ENCODE measurements around the gene SPTLC3.

SPTLC3 gene

DNA sequence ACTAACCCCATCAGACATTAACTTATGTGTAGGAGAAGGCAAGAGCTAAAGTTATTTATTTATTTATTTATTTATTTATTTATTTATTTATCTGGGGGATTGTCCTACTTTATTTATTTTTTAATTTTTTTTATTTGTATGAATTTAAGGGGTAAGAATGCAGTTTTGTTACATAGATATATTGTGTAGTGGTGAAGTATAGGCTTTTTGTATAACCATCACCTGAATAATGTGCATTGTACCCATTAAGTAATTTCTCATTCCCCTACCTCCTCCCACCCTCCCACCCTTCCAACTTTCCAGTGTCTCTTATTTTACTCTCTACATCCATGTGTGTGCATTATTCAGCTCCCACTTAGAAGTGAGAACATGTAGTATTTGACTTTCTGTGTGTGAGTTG, 51.6 kb downstream of the SPTLC3 start:
- TF ChIP-seq, protein P1, sequence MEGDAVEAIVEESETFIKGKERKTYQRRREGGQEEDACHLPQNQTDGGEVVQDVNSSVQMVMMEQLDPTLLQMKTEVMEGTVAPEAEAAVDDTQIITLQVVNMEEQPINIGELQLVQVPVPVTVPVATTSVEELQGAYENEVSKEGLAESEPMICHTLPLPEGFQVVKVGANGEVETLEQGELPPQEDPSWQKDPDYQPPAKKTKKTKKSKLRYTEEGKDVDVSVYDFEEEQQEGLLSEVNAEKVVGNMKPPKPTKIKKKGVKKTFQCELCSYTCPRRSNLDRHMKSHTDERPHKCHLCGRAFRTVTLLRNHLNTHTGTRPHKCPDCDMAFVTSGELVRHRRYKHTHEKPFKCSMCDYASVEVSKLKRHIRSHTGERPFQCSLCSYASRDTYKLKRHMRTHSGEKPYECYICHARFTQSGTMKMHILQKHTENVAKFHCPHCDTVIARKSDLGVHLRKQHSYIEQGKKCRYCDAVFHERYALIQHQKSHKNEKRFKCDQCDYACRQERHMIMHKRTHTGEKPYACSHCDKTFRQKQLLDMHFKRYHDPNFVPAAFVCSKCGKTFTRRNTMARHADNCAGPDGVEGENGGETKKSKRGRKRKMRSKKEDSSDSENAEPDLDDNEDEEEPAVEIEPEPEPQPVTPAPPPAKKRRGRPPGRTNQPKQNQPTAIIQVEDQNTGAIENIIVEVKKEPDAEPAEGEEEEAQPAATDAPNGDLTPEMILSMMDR (conservative IDR thresholded peaks at IDR 0.05; ENCODE audit: low read length), result no peak
- H3K4me3 ChIP-seq (ENCODE audit: low read length), result no peak overlapping the region
- DNase-seq (ENCODE audit: low read depth), result no peak

DNA sequence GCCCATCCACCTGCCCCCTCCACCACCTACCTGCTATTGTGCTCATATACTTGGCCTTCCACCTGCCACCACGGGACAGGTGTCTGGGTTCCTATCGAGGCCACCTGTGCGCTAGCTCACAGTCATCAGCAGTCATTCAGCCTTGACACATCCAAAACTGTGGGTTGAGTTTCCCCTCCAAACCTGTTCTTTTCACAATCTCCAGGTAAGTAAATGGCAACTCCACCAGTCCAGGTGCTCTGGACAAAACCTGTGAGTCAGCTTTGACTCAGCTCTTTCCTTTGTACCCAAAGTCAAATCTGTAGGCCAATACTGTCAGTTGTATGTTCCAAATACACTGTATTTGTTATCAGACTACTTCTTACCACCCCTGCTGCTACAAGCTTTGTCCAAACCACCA, 52.6 kb downstream of the SPTLC3 start:
- no peak overlapping the region for H3K4me3 ChIP-seq (ENCODE audit: low read length)
- no peak for DNase-seq (ENCODE audit: low read depth)
- TF ChIP-seq, protein P1 (conservative IDR thresholded peaks at IDR 0.05; ENCODE audit: low read length), result no peak

DNA sequence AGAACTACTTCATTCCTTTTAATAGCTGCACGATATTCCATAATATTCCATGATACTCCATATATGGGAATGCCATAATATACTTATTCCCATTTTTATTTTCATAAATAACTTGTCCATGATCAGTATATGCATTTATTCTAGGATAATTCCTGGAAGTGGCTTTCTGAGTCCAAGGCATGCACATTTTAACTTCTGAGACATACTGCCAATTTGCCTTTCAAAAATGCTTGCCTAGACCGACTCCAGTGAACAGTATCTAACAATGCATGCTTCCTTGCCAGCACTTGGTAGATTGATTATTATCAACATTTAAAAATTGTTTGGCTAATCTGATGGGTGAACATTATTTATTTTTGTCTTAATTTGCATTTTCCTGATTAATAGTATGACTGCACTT, 54.0 kb downstream of the SPTLC3 start:
- no peak overlapping the region for H3K4me3 ChIP-seq (ENCODE audit: low read length)
- TF ChIP-seq, protein P1 (conservative IDR thresholded peaks at IDR 0.05; ENCODE audit: low read length), result no peak
- DNase-seq (ENCODE audit: low read depth), result no peak

DNA sequence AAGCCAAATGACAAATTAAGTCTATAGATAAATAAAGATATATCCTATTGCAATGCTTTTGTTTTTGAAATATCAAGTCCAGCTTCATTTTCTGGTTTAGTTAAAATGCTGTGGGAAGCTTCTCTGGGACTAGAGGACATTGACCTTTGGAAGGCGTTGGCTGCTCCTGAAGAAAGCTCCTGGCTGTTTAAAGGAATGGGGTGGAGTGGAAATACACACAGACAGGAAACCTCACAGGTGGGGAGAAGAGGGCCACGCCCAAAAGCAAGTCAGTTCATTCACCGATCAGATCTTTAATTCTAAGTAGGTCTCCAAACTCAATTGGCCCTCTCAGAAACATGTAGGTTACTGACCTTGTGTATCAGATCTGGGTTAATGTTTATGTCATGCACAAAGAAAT, 59.6 kb downstream of the SPTLC3 start:
- DNase-seq (ENCODE audit: low read depth), result no peak
- TF ChIP-seq, protein P1 (conservative IDR thresholded peaks at IDR 0.05; ENCODE audit: low read length), result no peak
- H3K4me3 ChIP-seq (ENCODE audit: low read length), result no peak overlapping the region

DNA sequence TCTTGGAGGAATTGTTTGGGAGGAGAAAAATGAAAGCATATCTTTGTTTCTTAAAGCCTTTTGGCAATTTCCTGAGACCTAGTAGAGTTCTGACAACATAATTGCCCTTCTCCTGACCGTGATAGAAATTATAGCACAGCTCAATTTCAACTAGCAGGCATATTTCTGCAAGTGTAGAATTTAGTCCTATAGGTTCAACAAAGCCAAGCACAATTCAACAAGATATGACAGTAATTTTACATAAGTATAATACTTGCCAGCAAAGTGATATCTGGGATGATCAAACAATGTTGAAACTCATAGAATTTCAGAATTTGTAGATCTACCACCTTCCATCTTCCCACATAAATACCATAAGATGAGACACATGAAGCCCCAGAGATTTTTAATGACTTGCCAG, 73.1 kb downstream of the SPTLC3 start:
- no peak for DNase-seq (ENCODE audit: low read depth)
- no peak overlapping the region for H3K4me3 ChIP-seq (ENCODE audit: low read length)
- TF ChIP-seq, protein P1 (conservative IDR thresholded peaks at IDR 0.05; ENCODE audit: low read length), result no peak

DNA sequence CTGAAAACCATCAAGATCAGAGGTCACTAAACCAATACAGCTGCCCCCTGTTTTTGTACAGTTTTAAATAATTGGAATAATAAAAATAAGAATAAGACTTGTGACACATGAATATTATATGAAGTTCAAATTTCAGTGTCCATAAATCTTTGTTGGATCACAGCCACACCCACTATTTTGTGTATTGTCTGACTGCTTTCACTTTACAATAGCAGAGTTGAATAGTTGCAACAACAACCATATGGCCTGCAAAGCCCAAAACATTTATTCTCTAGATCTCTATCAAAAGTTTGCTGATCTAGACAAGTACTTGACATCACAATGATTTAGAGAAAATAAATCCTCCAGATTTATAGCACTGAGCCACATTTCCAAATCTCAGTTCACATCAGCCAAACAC, 73.6 kb downstream of the SPTLC3 start:
- TF ChIP-seq, protein P1 (conservative IDR thresholded peaks at IDR 0.05; ENCODE audit: low read length), result no peak
- no peak for DNase-seq (ENCODE audit: low read depth)
- no peak overlapping the region for H3K4me3 ChIP-seq (ENCODE audit: low read length)

DNA sequence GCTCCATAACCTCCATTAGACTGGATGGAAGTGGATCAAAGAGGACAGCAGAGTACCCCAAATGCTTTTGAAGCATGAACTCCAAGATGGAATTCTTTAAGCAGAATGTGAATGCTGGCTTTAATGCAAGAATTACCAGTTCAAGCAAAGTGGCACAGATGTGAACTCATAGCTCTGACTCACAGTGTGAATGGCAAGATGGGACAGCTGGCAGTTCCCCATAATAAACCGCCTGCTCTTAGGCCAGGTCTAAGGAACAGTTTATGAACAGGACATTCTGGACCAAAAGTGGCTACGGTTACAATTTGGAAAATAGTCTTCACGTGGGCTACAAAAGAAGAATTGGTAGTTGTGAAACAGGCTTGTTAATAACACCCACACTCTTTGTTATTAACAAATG, 76.5 kb downstream of the SPTLC3 start:
- H3K4me3 ChIP-seq (ENCODE audit: low read length), result no peak overlapping the region
- TF ChIP-seq, protein P1 (conservative IDR thresholded peaks at IDR 0.05; ENCODE audit: low read length), result no peak

More for the DNA sequence above, 76.5 kb downstream of the SPTLC3 start:
- peak; percentile 3 for DNase-seq (ENCODE audit: low read depth)
